T follicular helper cell (primary cell): Measurements from ENCODE around the gene ENPP5.
"Not testable (repeated sequence)": the region's sequence is repeated elsewhere in the genome, so short reads cannot be mapped to it uniquely, and the experiment has no call there.

Experiments
- DNase-seq: peaks from one replicate; pipeline ENCODE4 v3.0.0-alpha.2; 2020; ENCODE audit warnings: low read depth

The ENPP5 gene

DNA sequence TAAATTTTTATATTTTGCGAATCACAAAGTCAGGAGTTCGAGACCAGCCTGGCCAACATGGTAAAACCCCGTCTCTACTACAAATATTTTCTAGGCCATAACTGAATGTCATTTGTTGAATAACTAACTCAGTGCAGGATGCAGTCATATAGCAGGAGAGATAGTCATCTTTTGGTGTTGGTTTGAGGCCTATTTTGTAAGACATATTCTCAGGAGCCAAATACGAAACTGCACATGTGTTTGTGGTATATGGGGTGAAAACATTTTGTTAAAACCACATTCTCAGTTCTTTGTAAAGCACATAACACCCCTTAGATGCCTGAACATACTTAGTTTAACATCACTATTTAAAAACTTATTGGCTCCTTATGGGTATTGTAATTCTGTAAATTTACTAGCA lies 4.7 kb upstream of the ENPP5 start:
- no peak for DNase-seq

DNA sequence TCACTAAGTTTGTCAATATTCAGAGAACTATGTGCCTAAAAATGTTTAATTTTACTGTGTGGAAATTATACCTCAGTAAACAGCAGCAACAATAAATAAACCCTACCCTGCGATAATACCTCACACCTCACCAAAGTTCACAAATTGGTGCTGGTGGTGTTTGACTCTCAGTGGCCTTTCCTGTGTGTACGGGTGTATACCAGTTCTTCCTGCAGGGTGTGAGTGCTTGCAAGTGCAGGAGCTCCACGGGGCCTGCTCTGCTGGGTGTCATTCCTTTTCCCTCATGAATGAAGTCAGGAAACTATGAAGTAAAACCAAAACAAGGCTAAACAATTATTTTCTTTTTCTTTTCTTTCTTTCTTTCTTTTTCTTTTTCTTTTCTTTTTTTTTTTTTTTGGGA lies 4.1 kb upstream of the ENPP5 start:
- no peak for DNase-seq

DNA sequence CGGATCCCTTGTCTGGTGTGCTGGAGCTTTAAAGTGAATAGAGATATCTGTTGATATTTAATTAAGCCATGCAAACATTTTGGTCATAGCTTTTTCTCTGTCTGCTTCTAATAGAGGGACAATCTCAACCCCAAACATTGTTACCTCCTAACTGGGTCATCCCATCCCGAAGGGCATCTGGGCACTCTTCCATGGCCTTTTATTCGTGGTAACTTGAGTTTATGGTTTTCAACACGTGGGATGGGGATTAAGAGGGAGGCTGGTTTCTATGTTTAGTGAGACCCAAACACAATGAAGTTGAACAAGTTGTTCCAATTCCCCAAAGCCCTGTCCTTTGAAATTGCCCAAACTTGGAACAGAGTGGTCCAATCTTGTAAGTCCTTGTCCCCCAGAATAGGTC lies 1.4 kb upstream of the ENPP5 start:
- DNase-seq, result no peak

DNA sequence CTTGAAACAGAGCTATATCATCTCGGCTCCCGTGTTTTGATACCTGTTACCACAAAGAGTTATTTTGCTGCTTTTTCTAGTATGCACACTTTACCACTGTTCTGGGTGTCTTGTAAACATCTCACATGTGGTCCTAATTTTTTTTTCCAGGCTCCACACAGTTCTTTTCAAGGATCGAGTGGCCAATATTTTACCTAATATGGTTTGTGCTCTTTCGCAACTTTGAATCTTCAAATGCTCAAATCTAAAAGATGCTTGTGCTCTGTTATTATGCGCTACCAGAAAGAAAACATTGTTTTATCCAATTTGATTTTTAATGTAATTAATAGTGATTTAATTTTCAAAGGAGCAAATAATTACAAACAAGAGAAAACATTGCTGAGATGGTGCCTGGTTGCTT lies 10.7 kb downstream of the ENPP5 start:
- no peak for DNase-seq

DNA sequence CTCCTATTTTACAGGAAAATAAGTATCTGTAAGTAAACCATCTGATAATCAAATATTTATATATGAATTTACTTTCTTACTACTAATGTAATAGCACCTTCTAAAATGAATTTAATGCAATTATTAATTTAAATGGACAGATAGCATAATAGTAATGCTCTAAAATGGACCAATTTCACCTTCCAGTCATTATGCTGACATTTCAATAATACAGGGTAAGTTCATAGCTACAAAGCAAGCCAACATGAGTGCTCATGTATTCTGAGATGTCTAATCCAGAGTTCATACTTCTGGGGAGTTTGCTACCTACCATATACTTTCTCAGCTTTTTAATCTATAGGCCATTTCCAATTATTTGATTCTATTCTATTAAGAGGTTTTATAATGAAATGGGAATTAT lies 11.6 kb downstream of the ENPP5 start:
- no peak for DNase-seq

DNA sequence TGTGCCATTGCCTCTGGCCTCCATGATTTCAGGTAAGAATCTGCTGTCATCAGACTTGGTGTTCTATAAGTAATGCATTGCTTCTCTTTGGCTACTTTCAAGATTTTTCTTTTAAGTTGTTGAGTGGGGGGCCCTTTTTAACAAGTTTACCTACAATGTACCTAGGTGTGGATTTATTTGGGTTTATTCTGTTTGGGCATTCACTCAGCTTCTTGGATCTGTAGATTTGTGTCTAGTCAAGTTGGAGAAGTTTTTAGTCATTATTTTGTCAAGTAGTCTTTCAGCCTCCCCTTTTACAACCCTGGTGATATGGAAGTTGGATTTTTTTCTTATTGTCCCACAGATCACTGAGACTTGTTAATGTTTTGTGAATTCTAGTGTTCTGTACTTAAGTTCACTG lies 14.1 kb downstream of the ENPP5 start:
- no peak for DNase-seq

DNA sequence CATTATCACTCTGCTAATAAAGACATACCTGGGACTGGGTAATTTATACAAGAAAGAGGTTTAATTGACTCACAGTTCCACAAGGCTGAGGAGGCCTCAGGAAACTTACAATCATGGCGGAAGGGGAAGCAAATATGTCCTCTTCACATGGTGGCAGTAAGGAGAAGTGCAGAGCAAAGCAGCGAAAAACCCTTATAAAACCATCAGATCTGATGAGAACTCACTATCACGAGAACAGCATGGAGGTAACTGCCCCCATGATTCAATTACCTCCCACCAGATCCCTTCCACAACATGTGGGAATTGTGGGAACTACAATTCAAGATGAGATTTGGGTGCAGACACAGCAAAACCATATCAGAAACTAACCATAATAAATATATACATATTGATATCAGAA lies 21.7 kb downstream of the ENPP5 start:
- not testable (repeated sequence) for DNase-seq

DNA sequence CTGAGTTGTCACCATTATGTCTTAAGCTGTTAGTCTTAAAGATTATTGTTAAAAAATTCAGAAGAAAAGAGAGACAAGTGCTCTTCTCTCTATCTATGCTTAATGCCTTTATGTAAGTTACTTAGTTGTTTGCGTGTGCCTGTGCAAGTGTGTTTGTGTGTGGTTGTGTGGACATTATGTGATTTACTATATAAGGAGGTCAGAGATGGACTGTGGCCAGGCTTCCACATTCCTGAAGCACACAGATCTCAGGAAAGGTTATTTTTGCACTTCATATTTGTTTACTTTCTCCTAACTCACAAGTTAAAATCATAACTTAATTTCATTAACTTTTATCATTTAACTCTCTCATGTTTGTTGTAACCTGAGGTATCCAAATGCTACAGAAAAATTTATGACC lies 26.5 kb downstream of the ENPP5 start:
- no peak for DNase-seq

DNA sequence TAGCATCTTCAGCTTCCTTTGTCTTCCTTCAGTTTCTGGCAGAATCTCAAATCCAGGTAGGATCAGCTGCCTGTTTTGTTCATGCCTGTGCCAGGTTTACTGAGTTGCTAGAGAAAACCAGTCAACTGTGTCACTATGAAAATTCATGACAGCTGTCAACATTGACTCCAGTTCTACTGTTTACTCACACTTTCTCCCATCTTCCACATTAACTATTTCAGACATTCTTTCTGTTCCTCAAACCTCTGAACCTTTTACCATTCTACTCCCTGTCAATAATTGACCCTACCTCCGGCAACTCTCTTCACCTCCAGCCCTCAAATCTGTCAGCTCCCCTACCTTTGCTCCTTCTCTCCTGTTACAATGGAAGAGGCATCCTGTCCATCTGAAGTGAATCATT lies 32.5 kb downstream of the ENPP5 start:
- DNase-seq, result no peak

DNA sequence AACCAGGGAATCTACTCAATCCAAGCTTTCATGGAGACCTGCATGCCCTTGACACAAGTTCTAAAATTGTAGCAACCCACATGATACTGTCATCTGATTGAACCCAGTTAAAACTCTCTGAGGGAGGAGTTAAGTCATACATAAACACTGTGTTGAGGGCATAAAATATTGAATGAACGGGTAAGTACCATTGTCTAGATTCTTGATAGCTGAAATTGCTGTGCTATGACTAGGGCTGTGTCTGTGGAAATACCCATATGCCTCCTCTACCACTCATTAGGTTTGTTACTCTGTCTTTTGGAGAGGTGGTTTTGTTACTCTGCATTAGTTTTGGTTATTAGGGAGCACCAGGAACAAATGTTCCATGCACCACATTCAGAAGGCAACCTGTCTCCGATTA lies 33.4 kb downstream of the ENPP5 start:
- no peak for DNase-seq

DNA sequence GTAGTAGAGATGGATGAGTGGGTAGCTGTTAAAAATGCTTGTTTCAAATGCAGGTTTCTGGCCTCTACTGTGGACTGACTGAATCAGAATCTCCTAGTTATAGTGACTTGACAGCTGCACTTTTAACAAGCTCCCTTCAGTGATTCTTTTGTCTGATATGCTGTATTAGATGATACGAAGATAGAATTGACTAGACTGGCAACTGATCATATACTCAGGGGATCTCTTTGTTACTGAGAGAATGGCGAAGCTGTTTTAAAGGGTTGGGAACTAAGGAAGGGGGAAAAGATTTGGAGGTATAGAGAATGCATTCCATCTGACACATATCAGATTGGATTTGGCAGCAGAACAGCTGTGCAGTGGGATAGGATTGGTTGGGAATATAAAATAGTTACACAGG lies 33.9 kb downstream of the ENPP5 start:
- no peak for DNase-seq

DNA sequence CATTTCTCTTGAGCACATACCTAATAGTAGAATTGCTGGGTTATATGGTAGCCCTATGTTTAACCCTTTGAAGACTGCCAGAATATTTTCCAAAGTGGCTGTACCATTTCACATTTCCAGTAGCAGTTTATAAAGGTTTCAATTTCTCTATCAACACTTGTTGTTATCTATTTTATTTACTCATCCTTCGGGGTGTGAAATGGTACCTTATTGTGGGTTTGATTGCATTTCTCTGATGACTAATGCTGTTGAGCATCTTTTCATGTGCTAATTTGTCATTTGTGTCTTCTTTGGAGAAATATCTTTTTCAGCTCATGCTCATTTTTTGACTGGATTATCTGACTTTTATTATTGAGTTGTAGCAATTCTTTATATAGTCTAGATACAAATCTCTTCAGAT lies 35.6 kb downstream of the ENPP5 start:
- DNase-seq, result no peak

DNA sequence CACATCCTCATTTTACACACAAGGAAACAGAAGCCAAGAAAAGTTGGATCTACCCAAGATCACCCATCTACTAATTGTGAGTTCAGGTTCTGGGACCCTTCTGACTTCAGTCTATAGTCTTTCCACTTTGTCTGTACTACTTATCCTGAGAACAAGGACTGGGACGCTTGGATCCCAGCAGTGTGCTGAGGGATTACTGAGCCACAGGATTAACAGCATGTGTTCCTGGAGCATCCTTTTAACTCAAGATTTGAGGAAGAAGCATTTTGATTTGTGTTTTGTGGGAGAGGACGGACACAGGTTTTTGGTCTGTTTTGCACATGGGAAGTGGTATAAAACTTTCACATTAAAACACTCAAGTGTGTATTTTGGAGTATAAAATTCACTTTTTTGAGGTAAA lies 36.6 kb downstream of the ENPP5 start:
- DNase-seq, result no peak

DNA sequence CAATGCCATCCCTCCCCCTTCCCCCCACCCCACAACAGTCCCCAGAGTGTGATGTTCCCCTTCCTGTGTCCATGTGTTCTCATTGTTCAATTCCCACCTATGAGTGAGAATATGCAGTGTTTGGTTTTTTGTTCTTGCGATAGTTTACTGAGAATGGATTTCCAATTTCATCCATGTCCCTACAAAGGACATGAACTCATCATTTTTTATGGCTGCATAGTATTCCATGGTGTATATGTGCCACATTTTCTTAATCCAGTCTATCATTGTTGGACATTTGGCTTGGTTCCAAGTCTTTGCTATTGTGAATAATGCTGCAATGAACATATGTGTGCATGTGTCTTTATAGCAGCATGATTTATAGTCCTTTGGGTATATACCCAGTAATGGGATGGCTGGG lies 39.5 kb downstream of the ENPP5 start:
- DNase-seq, result not testable (repeated sequence)

DNA sequence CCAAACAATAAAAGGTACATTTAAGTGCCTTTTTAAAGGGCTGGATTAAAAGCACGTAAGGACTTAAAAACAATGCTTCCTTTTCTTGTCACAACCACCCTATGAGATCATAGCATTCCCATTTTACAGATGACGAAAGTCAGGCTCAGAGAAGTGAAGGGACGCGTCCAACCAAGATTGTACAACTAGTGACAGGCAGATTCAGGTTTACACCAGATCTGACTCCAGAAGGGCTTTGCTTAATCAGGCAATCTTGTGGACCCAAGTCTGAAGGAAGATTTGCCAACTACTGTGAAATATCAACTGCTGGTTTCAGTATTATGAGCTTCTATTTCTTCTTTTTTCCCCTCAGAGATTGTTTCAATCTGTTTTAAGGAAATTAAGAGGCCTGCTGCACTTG lies 40.1 kb downstream of the ENPP5 start:
- DNase-seq, result no peak

DNA sequence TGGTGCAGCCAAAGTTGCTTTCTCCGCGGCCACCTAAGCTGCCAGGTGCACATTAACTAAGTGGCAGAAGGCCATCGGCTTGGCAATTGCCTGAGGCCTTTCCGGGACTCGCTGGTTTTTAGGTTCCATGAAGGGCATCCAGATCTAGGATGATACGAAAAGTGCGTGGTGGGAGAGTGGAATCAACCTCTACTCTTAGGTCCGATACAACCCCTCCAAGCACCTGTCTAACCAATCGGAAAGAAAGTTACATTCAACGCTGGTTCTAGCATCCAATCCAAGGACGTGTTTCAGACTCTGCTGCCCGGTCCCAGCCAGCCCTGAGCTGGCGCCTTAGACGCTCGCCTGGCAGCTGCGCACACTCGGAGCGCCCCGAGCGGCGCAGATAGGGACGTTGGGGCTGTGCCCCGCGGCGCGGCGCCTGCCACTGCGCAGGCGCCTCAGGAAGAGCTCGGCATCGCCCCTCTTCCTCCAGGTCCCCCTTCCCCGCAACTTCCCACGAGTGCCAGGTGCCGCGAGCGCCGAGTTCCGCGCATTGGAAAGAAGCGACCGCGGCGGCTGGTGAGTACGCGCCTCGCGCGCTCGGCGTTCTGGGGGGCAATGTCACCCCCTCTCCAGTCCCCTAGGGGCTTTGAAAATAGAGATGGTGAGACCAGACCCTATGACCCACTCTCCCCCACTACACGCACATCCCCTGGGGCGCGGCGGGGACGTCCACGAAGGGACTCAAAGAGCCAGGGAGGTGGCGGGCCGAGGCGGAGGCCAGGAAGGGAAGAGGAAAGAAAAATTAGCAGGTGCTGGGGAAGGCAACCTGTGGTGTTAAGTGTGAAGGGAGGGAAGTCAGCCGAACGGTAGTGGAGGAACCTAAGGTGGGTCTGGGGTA lies 40.9 kb downstream of the ENPP5 start, which contains the start of gene ENPP4:
TSS of gene ENPP4 (plus strand) at position 361 of the 883 bp plus-strand sequence. CDS start 9,595 bp downstream, outside the sequence.
- DNase-seq, result peak; percentile 84

DNA sequence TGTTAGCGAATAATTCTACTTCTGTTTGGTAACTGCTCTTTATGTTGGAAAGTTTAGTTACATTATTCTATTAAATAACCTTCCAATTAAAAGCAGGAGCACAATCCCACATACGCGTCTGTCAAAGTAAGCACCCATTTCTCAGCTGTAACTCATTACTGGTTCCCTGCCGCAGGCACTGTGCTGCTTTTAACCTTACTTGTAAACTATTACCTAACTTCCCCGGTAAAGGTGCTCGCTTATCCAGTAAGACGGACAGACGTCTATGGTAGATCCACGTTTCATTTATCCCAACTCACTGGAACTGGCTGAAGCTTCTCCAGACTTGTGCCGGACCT lies 41.5 kb downstream of the ENPP5 start:
- peak; percentile 1 for DNase-seq

DNA sequence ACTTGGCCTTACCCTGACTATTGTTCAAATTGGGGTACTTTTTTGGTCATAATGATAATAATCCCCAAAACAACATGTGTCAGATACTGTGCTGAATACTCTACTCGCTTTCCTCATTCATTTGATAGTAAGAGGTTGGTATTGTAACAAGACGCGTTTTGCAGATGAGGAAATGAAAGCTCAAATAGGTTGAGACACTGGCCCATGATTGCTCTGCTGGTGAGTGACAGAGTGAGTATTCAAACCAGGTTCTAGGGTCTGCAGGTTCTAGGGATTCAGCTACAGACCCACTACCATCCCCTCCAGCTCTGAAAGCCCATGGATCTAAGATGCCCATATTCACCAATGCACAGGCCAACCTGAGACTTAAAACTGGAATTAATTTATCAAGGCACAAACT lies 42.3 kb downstream of the ENPP5 start:
- no peak for DNase-seq

DNA sequence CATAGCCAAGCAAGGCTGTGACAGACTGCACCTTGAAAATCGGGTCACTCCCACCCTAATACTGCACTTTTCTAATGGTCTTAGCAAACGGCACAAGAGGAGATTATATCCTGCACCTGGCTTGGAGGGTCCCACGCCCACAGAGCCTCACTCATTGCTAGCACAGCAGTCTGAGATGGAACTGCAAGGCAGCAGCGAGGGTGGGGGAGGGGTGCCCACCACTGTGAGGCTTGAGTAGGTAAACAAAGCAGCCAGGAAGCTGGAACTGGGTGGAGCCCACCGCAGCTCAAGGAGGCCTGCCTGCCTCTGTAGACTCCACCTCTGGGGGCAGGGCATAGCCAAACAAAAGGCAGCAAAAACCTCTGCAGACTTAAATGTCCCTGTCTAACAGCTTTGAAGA lies 51.1 kb downstream of the ENPP5 start:
- DNase-seq, result not testable (repeated sequence)

DNA sequence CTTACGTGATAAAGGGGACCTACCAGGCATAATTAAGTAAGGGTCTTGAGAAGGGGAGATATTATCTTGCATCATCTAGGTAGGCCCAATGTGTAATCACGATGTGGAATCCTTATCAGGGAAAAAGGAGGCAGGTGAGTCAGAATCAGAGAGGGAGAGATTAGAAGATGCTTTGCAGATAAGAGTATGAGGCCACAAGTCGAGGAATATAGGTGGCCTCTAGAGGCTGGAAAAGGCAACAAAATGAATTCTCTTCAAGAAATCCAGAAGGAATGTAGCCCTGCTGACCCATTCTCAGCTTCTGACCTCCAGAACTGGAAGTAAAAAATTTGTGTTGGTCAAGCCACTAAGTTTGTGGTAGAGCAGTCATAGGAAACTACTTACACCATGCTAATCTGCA lies 51.9 kb downstream of the ENPP5 start:
- DNase-seq, result no peak

DNA sequence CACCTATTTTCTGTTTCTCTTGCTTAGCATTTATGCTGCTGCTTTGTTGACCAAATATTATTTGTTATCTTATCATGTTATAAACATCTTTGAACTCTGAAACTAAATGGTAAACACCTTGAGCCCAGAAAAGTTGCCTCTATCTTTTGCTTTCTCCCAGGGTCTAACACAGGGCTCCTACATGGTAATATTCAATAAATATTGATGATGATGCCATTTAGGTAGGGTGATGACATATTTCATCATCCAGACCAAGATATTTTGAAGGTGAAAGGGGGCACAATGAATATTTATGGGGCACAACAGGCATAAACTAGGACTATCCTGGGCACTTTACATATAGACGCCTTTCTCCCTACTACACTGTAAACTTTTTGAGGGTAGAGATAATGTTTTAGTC lies 52.6 kb downstream of the ENPP5 start:
- no peak for DNase-seq

DNA sequence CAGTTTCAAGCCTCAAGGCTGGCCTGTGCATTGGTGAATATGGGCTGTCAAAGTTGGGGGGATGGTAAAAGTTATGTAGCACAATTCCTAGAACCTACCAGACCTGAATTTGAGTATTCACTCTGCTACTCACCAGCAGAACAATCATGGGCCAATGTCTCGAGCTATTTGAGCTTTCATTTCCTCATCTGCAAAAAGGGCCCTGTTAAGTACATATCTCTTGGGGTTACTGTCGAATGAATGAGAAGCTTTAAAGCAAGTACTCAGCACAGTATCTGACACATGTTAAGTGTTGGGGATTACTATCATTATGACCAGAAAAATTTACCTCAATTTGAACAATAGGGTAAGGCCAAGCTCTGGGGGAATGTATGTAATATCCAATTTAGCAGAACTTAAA lies 54.5 kb downstream of the ENPP5 start:
- no peak for DNase-seq

DNA sequence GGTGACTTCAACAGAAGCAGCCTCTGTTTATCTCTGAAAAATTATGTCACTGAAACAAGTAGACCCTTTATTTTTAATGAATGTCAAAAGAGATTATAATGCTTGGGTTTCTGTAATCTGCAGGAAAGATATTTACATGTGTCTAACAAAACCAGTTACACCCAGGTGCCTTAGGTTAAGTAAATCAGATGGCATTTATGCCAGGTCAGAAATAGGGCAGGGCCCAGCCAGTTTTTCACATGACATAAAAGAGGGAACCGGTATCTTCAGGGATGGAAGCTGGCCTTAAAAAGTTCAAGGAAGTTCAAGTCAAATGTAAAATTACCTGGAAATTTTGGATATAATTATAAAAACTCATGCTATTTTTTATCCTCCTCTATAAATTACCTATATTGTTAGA lies 55.1 kb downstream of the ENPP5 start:
- DNase-seq, result no peak

DNA sequence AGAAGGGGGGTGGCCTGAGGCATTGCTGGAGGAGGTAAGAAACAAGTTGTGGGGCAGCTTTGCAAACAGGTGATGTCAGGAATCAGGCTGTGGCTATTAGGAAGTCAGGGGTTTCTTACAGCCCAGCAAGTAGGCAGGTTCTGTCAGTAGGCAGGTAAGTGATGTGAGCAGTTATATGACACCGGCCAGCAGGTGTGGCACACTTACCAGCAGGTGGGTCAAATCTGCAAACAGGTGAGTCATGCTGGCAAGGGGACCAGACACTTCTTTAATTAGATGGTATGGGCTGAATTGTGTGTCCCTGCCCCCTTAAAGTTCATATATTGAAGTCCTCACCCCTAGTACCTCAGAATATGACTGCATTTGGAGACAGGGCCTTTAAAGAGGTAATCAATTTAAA lies 57.4 kb downstream of the ENPP5 start:
- DNase-seq, result no peak
